ENCODE results near the gene ADRA1B. TPM values are rescaled to one million over a fixed set of nuclear protein-coding genes. Genes with fewer than 3 reads are reported as not detected.

The ADRA1B gene
- total and polyA plus RNA-seq, 10 of the 15 experiments (the other 5 are each of a cell fraction or from before 2014, with no cell fraction given): 0.04 TPM; not detected in 9

- CTCF ChIA-PET: interaction anchor here (0.6 kb wide), 1 partner anchor 188 kb away, joined by 3 read pairs; no protein-coding TSS in a partner anchor
Observed at GRCh38 chr5:159893040-159893695, 23.1 kb upstream of the ADRA1B start.

More at GRCh38 chr5:159893040-159893695, 23.1 kb upstream of the ADRA1B start:
- Histone ChIP-seq H2AFZ (ENCODE audit: control insufficient read depth, low read depth, low read length) (no peak overlapping the region), H3K4me3 (no peak overlapping the region), H4K20me1 (ENCODE audit: control insufficient read depth, insufficient read depth) (no peaks in the 10 kb centered on the region), H3K27ac (ENCODE audit: control insufficient read depth, insufficient read depth) (no peak overlapping the region), H3K27me3 (replicated peaks in 1 of 2; ENCODE audit: control insufficient read depth in 2 of 2, insufficient read depth in 2 of 2, low read length in 1 of 2) (no peaks in the 10 kb centered on the region), H3K4me1 (ENCODE audit: control insufficient read depth, insufficient read depth, low read length) (no peaks in the 10 kb centered on the region), H3K9me3 (replicated peaks; ENCODE audit: control insufficient read depth, insufficient read depth, low read length) (no peaks in the 10 kb centered on the region), H3K4me2 (ENCODE audit: control insufficient read depth, insufficient read depth) (no peak overlapping the region), H3K9ac (ENCODE audit: control insufficient read depth, insufficient read depth, low read length) (no peak overlapping the region), H3K36me3 (ENCODE audit: control insufficient read depth in 2 of 2, insufficient read depth in 2 of 2, low read length in 1 of 2) (no peaks in the 10 kb centered on the region), H3K79me2 (ENCODE audit: control insufficient read depth, insufficient read depth, low read length) (no peaks in the 10 kb centered on the region)
- no TSS peak for BruUV-seq (replicated peaks)
- in situ Hi-C loops (cut with MboI) (no loop called here), intact Hi-C loops (cut with micrococcal nuclease; ENCODE audit: unreplicated experiment) (no loop called here)
- DNase-seq (ENCODE audit: low read depth, low spot score) (no peak), FAIRE-seq (no peak), ATAC-seq (no peak)
- TF ChIP-seq SMAD5 (IDR thresholded peaks at IDR 0.05; ENCODE audit: low read depth) (no peak), MTA3 (IDR thresholded peaks at IDR 0.05; ENCODE audit: borderline replicate concordance, low read length) (no peak), SRF (IDR thresholded peaks at IDR 0.05; ENCODE audit: low read depth in 2 of 2, low read length in 2 of 2) (no peak), KLF5 (IDR thresholded peaks at IDR 0.05; ENCODE audit: partially characterized antibody) (no peak), ZNF24 (IDR thresholded peaks at IDR 0.05) (no peak), PAX5 (IDR thresholded peaks at IDR 0.05; ENCODE audit: borderline replicate concordance, low read depth, low read length) (no peak), RELA (IDR thresholded peaks at IDR 0.05; ENCODE audit: borderline replicate concordance, partially characterized antibody) (no peak), SUPT20H (IDR thresholded peaks at IDR 0.05; ENCODE audit: borderline replicate concordance, control insufficient read depth, low read depth, low read length) (no peak), IRF3 (IDR thresholded peaks at IDR 0.05) (no peak)
- TF ChIP-seq, protein P1, sequence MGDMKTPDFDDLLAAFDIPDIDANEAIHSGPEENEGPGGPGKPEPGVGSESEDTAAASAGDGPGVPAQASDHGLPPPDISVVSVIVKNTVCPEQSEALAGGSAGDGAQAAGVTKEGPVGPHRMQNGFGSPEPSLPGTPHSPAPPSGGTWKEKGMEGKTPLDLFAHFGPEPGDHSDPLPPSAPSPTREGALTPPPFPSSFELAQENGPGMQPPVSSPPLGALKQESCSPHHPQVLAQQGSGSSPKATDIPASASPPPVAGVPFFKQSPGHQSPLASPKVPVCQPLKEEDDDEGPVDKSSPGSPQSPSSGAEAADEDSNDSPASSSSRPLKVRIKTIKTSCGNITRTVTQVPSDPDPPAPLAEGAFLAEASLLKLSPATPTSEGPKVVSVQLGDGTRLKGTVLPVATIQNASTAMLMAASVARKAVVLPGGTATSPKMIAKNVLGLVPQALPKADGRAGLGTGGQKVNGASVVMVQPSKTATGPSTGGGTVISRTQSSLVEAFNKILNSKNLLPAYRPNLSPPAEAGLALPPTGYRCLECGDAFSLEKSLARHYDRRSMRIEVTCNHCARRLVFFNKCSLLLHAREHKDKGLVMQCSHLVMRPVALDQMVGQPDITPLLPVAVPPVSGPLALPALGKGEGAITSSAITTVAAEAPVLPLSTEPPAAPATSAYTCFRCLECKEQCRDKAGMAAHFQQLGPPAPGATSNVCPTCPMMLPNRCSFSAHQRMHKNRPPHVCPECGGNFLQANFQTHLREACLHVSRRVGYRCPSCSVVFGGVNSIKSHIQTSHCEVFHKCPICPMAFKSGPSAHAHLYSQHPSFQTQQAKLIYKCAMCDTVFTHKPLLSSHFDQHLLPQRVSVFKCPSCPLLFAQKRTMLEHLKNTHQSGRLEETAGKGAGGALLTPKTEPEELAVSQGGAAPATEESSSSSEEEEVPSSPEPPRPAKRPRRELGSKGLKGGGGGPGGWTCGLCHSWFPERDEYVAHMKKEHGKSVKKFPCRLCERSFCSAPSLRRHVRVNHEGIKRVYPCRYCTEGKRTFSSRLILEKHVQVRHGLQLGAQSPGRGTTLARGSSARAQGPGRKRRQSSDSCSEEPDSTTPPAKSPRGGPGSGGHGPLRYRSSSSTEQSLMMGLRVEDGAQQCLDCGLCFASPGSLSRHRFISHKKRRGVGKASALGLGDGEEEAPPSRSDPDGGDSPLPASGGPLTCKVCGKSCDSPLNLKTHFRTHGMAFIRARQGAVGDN (IDR thresholded peaks at IDR 0.05): no peak
- TF ChIP-seq, protein P2, sequence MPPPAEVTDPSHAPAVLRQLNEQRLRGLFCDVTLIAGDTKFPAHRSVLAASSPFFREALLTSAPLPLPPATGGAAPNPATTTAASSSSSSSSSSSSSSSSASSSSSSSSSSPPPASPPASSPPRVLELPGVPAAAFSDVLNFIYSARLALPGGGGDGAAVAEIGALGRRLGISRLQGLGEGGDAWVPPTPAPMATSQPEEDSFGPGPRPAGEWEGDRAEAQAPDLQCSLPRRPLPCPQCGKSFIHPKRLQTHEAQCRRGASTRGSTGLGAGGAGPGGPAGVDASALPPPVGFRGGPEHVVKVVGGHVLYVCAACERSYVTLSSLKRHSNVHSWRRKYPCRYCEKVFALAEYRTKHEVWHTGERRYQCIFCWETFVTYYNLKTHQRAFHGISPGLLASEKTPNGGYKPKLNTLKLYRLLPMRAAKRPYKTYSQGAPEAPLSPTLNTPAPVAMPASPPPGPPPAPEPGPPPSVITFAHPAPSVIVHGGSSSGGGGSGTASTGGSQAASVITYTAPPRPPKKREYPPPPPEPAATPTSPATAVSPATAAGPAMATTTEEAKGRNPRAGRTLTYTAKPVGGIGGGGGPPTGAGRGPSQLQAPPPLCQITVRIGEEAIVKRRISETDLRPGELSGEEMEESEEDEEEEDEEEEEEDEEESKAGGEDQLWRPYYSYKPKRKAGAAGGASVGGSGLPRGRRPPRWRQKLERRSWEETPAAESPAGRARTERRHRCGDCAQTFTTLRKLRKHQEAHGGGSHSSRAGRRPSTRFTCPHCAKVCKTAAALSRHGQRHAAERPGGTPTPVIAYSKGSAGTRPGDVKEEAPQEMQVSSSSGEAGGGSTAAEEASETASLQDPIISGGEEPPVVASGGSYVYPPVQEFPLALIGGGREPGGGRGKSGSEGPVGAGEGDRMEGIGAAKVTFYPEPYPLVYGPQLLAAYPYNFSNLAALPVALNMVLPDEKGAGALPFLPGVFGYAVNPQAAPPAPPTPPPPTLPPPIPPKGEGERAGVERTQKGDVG (CRISPR knock-in tag; IDR thresholded peaks at IDR 0.05): no peak
- ChIA-PET SMC1A (ENCODE audit: uncharacterized antibody, unreplicated experiment) (no interaction called here), POLR2A (no interaction called here), RAD21 (ENCODE audit: unreplicated experiment) (no interaction called here)
- 24% methylated on average over 3 of the region's 3 CpGs for WGBS (ENCODE audit: insufficient coverage, insufficient replicate concordance, low lambda C conversion rate, missing lambda C conversion rate)
